Activated CD4-positive, alpha-beta memory T cell treated with anti-CD3 and anti-CD28 coated beads for 36 hours (primary cell): Measurements from ENCODE around the gene PSORS1C2. TPM values are rescaled to one million over a fixed set of nuclear protein-coding genes. Genes with fewer than 3 reads are reported as not detected.

ENCODE experiments used
- CTCF ChIA-PET: fragments of 350-600 bp; sonication (Branson Sonifier 250); formaldehyde crosslinking; loops from one replicate; lab custom pipeline; 2021; ENCODE audit warnings: antibody characterized with exemption, inconsistent platforms; lab: Charles Lee
- POLR2A ChIA-PET: fragments of 350-600 bp; sonication (Branson Sonifier 250); formaldehyde crosslinking; loops from one replicate; lab custom pipeline; 2021; ENCODE audit warnings: antibody characterized with exemption; lab: Charles Lee
- DNase-seq: peaks from one replicate; pipeline ENCODE4 v3.0.0-alpha.2; 2020
- H3K27ac Mint-ChIP-seq: one replicate; pipeline ENCODE4 v1.8.0; 2021; ENCODE audit warnings: mixed read lengths
- H3K27me3 Mint-ChIP-seq: one replicate; pipeline ENCODE4 v1.8.0; 2021; ENCODE audit warnings: mixed read lengths
- H3K36me3 Mint-ChIP-seq: one replicate; pipeline ENCODE4 v1.8.0; 2021; ENCODE audit warnings: mixed read lengths
- H3K4me1 Mint-ChIP-seq: one replicate; pipeline ENCODE4 v1.8.0; 2021; ENCODE audit warnings: low read depth, mixed read lengths
- H3K4me3 Mint-ChIP-seq: one replicate; pipeline ENCODE4 v1.8.0; 2021; ENCODE audit warnings: mild to moderate bottlenecking, mixed read lengths
- H3K9me3 Mint-ChIP-seq: one replicate; pipeline ENCODE4 v1.8.0; 2021; ENCODE audit warnings: mixed read lengths
- intact Hi-C: fragments of 100-400 bp; cut with micrococcal nuclease; formaldehyde crosslinking; loops from one replicate; pipeline ENCODE4 v1.15.1; 2023
- total RNA-seq, 2 experiments: library from RNA; stranded (reverse); gene quantifications; one replicate each; pipeline ENCODE4 v1.2.3, GENCODE V29; 2021

Gene PSORS1C2
- total RNA-seq, 2 experiments from 2014 or later: not detected

DNA sequence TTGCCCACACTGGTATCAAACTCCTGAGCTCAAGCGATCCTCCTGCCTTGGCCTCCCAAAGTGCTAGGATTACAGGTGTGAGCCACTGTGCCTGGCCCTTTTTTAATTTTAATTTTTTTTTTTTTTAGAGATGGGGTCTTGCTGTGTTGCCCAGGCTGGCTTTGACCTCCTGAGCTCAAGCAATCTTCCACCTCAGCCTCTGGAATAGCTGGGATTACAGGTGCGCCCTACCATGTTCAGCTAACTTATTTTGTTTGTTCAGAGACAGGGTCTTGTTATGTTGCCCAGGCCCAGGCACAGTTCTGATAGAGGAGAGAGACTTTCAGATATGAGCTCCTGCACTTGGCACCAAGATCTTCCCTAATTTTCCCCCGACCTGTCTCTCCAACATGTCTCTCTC is 8.1 kb downstream of the PSORS1C2 start:
- intact Hi-C loops: no loop called here
- peaks cover 2% of the 10 kb centered on the region for H3K27me3 Mint-ChIP-seq
- H3K4me3 Mint-ChIP-seq: no peak overlapping the region
- no peak for DNase-seq
- ChIA-PET POLR2A (interaction anchor here (1.0 kb wide), 1 partner anchor 34 kb away, joined by 3 read pairs; no protein-coding TSS in a partner anchor), CTCF (interaction anchor here (1.2 to 1.6 kb wide), 2 partner anchors 236 to 245 kb away, joined by 5 to 6 read pairs; no protein-coding TSS in a partner anchor)
- no peaks in the 10 kb centered on the region for H3K9me3 Mint-ChIP-seq
- no peaks in the 10 kb centered on the region for H3K36me3 Mint-ChIP-seq
- no peak overlapping the region for H3K27ac Mint-ChIP-seq
- peaks cover 2% of the 10 kb centered on the region for H3K4me1 Mint-ChIP-seq

DNA sequence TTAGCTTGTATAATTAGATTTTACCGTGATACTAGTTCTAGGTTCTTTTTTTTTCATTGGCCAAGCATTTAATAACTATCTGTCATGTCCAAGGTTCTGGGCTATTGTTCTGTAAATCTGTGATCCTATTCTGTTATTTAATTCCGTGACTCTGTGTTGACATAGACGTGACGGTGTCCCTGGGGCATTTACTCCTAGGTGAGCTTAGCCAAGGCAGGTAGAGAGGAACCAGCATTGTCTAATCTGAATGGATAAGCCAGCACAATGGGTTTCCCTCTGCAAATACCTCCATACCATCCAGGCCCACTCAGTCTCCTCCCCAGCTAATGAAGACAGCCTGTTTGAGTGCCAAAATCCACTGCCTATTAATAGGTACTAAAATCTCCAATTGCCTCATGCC is 9.7 kb downstream of the PSORS1C2 start:
- intact Hi-C loops: no loop called here
- Mint-ChIP-seq H3K36me3 (no peaks in the 10 kb centered on the region), H3K27ac (no peak overlapping the region), H3K9me3 (no peaks in the 10 kb centered on the region), H3K27me3 (peaks cover 2% of the 10 kb centered on the region), H3K4me3 (no peak overlapping the region), H3K4me1 (peaks cover 2% of the 10 kb centered on the region)
- POLR2A ChIA-PET: no interaction called here
- no peak for DNase-seq
- CTCF ChIA-PET: interaction anchor here (0.8 to 3.1 kb wide), 20 partner anchors 8 to 425 kb away, joined by 3 to 16 read pairs (median 5); partner anchors contain the start of genes PSORS1C2, TCF19 and VARS2

DNA sequence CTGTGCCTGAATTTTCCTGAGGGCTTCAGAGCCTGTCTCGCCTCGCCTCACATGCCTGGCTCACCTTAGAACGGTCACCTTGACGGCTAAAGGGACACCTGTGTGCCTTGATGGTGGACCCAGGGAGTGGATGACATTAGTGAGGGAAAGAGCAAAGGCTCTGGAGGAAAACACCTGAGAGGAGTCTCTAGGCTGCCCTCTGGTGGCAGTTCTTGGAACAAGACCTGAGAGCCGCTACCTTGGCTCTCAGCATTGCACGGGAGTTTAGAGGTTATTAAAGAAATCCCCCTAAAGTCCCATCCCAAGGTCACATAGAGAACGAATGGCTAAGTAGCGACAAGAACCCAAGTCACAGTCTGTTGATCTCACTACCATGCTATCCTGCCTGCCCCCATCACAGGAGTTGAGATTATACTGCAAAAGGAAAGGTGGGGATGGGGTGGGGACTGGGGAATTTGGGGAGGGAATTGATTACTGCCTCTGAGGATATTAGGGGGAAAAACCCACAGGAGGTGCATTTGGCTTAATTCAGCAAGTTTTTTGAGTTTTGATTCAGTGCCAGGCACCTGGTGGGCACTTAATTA is 10.7 kb downstream of the PSORS1C2 start:
- peak; percentile 81 for DNase-seq
- no peak overlapping the region for H3K4me3 Mint-ChIP-seq
- intact Hi-C loops: no loop called here
- H3K27ac Mint-ChIP-seq: no peak overlapping the region
- POLR2A ChIA-PET: no interaction called here
- H3K36me3 Mint-ChIP-seq: no peaks in the 10 kb centered on the region
- no peaks in the 10 kb centered on the region for H3K9me3 Mint-ChIP-seq
- CTCF ChIA-PET: interaction anchor here (0.7 to 3.1 kb wide), 16 partner anchors 9 to 424 kb away, joined by 3 to 16 read pairs (median 5); partner anchors contain the start of genes TCF19 and VARS2
- peaks cover 2% of the 10 kb centered on the region for H3K4me1 Mint-ChIP-seq
- peaks cover 2% of the 10 kb centered on the region for H3K27me3 Mint-ChIP-seq

DNA sequence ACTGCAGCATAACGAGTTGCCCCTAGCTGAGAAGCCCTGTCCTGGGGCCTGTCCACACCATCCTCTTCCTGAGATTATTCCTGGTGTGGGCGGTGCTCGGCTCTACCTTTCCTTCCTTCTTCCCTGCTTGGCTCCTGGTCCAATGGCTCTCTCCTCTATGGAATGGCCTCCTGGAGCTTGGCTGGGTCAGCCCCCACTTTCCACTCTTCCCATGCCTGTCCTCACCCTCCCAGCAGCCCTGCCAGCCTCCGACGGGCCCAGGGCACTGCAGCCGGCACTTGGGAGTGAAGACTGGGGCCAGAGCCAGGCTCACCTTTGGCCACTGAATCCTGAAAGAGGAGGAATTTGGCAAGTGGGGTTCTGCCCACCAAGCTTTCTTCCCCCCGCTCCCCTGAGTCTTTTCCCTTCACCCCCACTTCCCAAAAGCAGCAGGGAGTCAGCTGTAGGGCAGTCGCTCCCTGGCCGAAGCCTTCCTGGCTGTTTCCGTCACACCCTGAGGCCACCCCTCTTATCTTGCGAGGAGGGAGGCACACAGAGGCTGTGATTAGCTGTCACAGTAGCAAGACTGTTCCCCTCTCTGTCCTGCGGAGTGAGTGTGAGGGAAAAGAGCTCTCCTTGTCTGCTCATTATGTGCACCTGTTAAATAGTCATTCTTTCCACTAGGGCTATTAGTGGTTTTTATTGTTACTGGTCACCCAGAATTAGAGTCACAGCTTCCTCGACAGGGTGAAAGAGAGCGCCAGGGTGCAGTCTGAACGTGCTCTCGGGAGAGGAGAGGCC is 12.3 kb downstream of the PSORS1C2 start:
- DNase-seq: no peak
- Mint-ChIP-seq H3K4me1 (peaks cover 2% of the 10 kb centered on the region), H3K9me3 (no peaks in the 10 kb centered on the region), H3K27me3 (peaks cover 2% of the 10 kb centered on the region), H3K27ac (no peak overlapping the region), H3K36me3 (no peaks in the 10 kb centered on the region), H3K4me3 (no peak overlapping the region)
- CTCF ChIA-PET: interaction anchor here (0.6 to 2.4 kb wide), 12 partner anchors 11 to 1570 kb away, joined by 3 to 12 read pairs (median 4); partner anchors contain the start of genes PSORS1C1 and TCF19
- POLR2A ChIA-PET: no interaction called here
- intact Hi-C loops: no loop called here

DNA sequence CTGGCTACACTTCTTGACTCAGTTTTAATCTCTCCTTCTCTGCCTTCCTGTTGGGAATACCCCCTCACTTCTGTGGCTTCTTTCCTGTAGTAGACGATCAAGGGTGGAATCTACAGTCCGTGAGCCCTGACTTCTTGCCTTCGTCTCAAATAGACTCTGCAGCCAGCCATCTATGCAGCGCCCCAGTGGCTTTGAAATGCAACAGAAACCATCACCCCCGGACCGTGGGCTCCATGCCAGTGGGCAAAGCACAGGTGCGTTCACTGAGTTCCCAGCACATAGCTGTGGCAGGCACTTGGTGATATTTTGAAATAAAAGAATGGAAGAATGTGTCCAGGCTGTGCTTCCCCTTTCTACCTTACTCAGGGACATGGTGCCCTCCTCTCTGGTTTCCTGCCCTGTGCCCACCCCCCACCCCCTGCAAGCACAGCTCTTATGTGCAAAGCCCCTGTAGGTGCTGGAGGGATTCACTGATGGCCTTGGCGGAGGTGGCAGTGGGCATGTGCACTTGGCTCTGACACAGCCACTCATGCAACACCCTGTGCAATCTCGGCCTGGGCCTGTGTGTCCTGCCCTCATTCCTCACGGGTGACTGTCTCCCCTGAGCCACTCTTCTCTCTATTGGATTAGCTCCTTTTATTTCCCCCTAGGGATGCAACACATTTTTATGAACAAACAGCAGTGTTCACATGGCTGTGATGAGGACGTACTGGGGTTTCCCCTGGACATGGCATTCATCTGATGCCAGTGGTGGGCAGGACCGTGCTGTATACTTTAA is 13.1 kb downstream of the PSORS1C2 start:
- intact Hi-C loops: no loop called here
- Mint-ChIP-seq H3K9me3 (no peaks in the 10 kb centered on the region), H3K27me3 (peaks cover 2% of the 10 kb centered on the region), H3K36me3 (no peaks in the 10 kb centered on the region), H3K27ac (no peak overlapping the region), H3K4me1 (peaks cover 2% of the 10 kb centered on the region), H3K4me3 (no peak overlapping the region)
- ChIA-PET CTCF (interaction anchor here (0.6 to 2.3 kb wide), 6 partner anchors 12 to 1571 kb away, joined by 3 to 10 read pairs (median 5); no protein-coding TSS in a partner anchor), POLR2A (no interaction called here)
- DNase-seq: no peak

DNA sequence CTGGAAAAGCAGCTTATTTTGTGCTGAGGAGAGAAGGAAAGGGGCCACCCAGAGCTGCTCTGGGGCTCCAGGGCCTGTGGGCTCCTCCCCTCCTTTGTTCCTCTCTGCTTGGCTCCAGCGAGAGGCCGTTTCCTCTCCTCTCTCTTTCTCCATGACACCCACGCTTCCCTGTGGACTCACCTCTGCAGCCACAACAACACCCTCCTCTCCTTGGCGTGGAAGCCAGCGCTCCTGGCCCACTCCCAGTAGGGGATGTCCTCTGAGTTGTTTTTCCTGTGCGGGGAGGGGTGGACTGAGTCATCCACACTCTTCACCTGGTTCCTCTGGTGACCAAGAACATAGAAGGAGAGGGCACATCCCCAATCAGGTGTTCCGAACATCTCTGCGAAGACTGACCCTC is 13.7 kb downstream of the PSORS1C2 start:
- Mint-ChIP-seq H3K4me1 (peaks cover 2% of the 10 kb centered on the region), H3K36me3 (no peaks in the 10 kb centered on the region), H3K4me3 (no peak overlapping the region), H3K27me3 (peaks cover 2% of the 10 kb centered on the region), H3K27ac (no peak overlapping the region), H3K9me3 (no peaks in the 10 kb centered on the region)
- intact Hi-C loops: no loop called here
- CTCF ChIA-PET: interaction anchor here (0.9 to 1.0 kb wide), 2 partner anchors 31 to 209 kb away, joined by 4 read pairs; no protein-coding TSS in a partner anchor
- no peak for DNase-seq
- POLR2A ChIA-PET: no interaction called here

DNA sequence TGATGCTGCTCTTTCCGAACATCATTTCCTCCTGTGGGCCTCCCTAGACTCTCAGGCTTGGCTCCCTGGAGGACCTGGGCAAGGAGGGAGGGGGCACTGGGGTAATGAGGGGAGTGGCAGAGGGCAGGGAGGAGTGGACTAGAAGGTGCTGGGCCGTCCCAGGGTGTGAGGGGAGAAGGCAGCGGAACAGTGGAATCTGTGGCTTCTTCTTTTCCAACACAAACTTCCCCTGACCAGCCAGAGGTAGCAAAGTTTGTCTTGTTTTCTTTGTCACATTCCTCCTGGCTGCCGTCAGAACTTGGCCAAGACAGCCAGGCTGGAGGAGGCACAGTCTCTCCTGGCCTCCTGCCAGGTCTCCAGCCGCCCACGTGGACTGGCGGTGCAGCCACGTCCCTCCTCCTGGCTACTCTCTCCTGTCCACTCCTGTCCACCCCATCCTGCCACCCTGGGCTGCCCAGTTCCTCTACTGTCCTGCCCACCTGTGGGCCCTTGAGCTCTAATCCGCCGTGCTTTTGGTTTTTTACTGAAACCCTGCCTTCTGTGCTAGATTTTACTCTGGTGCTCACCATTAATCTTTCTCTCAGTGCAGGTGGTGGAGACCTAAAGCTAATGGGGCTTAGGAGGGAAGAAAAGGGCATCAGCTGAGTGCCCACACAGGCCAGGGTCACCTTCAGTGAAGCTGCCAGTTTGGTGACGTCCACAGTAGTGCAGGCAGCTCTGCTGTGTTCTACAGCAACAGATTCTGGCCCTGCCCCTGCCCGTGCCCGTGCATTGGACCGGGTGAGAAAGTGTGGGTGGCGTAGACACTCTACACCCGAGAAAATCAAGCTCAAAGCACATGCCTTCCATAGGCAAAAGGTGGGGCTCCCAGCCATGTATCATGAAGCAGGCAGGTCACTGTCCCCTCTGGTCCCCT is 15.8 kb downstream of the PSORS1C2 start:
- no peak overlapping the region for H3K4me3 Mint-ChIP-seq

DNA sequence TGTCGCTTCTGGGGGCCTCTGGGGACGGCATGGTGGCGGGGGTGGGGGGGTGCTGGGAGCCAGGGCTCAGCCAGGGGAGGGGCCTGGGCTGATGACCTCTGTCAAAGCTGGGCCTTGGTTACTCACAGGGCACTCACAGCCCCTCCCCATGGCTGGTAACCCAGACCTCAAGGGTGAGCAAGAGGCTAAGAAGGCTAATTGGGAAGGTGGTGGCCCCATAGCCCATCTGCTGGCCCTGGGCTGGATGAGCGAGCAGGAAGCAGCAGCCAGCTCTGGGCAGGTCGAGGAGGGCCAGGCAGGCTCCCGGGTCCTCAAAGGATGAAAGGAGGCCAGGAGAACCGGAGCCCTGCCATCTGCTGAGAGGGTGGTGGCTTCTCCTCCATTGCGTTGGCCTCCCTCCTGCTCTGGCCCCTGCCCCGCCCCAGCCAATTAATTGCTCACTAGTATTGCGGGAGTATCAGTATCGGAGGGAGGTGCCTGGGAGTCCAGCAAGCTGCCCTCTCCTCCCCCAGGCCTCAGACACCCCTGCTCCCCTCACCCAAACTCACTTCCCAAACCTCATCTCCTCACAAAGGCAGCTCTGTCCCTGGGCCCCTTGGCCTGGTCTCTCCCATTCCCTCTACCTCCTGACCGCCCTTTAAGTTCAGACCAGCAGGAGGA is 17.6 kb downstream of the PSORS1C2 start:
- no peaks in the 10 kb centered on the region for H3K27me3 Mint-ChIP-seq
- DNase-seq: no peak

More for the DNA sequence above, 15.8 kb downstream of the PSORS1C2 start:
- ChIA-PET CTCF (no interaction called here), POLR2A (no interaction called here)
- DNase-seq: no peak
- Mint-ChIP-seq H3K4me1 (peaks cover 2% of the 10 kb centered on the region), H3K27me3 (no peaks in the 10 kb centered on the region), H3K36me3 (no peaks in the 10 kb centered on the region), H3K27ac (no peak overlapping the region), H3K9me3 (no peaks in the 10 kb centered on the region)
- intact Hi-C loops: no loop called here

DNA sequence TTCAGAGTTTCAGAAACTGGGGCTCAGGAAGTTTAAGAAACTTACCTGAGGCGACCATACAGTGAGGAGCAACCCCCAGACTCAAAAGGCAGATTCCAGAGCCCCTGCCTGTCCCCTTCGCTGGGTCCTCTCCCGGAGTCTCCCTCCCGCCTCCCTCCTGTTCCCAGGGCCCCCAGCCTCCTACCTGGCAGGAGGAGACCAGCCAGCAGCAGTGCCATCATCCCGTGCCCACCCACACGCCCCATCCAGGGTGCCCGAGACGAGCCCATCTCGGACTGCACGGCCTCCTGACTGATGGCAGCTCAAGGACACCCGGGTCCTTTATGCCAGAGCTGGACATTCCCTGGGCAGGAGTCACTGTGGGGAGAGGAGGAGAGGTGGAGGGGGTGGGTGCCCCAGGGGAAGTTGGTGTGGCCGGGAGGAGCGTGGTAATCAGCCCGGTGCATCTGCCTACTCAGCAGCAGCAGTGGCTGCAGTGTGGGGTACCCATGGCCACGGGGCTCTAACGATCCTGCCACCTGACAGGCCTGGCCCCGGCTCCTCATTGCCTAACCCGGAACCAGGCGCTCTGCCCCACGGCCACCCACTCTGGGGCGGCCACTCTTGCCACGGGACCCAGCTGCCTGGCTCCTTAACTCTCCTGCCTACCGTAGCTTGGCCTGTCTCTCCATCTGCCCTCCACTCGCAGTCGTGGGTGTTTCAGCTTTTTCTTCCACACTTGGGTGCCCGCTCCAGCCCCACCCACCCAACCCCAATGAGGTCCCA is 18.5 kb downstream of the PSORS1C2 start, which contains the start of gene CDSN:
Gene CDSN, minus strand, starts transcription at position 296 of the 765 bp plus-strand sequence. Its CDS starts 27 bp downstream, at position 269.
- Mint-ChIP-seq H3K4me3 (no peak within 1 kb of the TSS), H3K27me3 (no peaks in the 10 kb centered on the region), H3K27ac (no peak within 1 kb of the TSS), H3K4me1 (no peaks in the 10 kb centered on the region), H3K36me3 (no peaks in the 10 kb centered on the region), H3K9me3 (no peaks in the 10 kb centered on the region)
- intact Hi-C loops: no loop called here
- CTCF ChIA-PET: interaction anchor here (0.8 kb wide), 1 partner anchor 41 kb away, joined by 3 read pairs; no protein-coding TSS in a partner anchor
- POLR2A ChIA-PET: no interaction called here
- DNase-seq: no peak

More for the DNA sequence above, 17.6 kb downstream of the PSORS1C2 start:
- ChIA-PET CTCF (interaction anchor here (0.8 kb wide), 1 partner anchor 42 kb away, joined by 3 read pairs; no protein-coding TSS in a partner anchor), POLR2A (no interaction called here)
- H3K27ac Mint-ChIP-seq: no peak overlapping the region
- no peaks in the 10 kb centered on the region for H3K4me1 Mint-ChIP-seq
- no peaks in the 10 kb centered on the region for H3K9me3 Mint-ChIP-seq
- intact Hi-C loops: no loop called here
- H3K4me3 Mint-ChIP-seq: no peak overlapping the region
- H3K36me3 Mint-ChIP-seq: no peaks in the 10 kb centered on the region

DNA sequence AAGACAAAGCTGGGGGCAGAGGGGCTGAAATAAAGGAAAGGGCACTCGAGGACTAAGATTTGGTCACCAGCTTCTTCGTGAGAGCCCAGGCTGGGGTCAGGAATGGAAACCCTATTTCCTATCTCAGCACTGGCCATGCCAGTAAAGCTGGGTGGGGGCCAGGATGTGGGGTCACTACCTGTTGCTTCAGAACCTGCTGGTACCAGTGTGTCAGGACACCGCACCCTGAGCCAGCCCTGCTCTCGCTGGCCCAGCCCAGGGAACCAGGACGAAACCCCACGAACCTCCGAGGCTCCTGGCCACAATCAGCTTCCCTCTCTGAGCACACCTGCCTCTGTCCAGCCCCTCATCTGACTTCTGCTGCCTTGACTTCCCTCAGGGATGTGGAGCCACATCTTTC is 20.7 kb downstream of the PSORS1C2 start:
- intact Hi-C loops: no loop called here
- Mint-ChIP-seq H3K9me3 (no peaks in the 10 kb centered on the region), H3K4me3 (no peak overlapping the region), H3K27me3 (no peaks in the 10 kb centered on the region), H3K27ac (no peak overlapping the region), H3K36me3 (no peaks in the 10 kb centered on the region), H3K4me1 (peaks cover 2% of the 10 kb centered on the region)
- POLR2A ChIA-PET: no interaction called here
- DNase-seq: no peak
- CTCF ChIA-PET: interaction anchor here (1.5 kb wide), 1 partner anchor 11 kb away, joined by 5 read pairs; no protein-coding TSS in a partner anchor
